ENCODE measurements around the gene APLF. TPM values are rescaled to one million over a fixed set of nuclear protein-coding genes. Genes with fewer than 3 reads are reported as not detected.

Gene APLF
- total and polyA plus RNA-seq, 2 experiments from 2014 or later, result 1.5 to 5.0 TPM

- Histone ChIP-seq H4K20me1 (ENCODE audit: insufficient read depth, poor library complexity, severe bottlenecking) (no peaks in the 10 kb centered on the region), H3K27ac (no peak overlapping the region), H3K4me3 (no peak overlapping the region), H2AFZ (no peak overlapping the region), H3K9me2 (replicated peaks; ENCODE audit: insufficient read depth) (no peaks in the 10 kb centered on the region), H3K79me2 (no peaks in the 10 kb centered on the region), H3K9me3 (ENCODE audit: low read depth) (no peaks in the 10 kb centered on the region), H3K36me3 (replicated peaks; ENCODE audit: insufficient read depth, low read depth) (no peaks in the 10 kb centered on the region), H3K4me2 (no peak overlapping the region), H3K4me1 (ENCODE audit: insufficient read depth) (no peaks in the 10 kb centered on the region), H3K27me3 (no peaks in the 10 kb centered on the region)
- TF ChIP-seq EZH2phosphoT487 (IDR thresholded peaks at IDR 0.05; ENCODE audit: low read depth, severe bottlenecking, unreplicated experiment) (no peak), CTCF (IDR thresholded peaks at IDR 0.05; ENCODE audit: poor library complexity) (no peak), EZH2 (IDR thresholded peaks at IDR 0.05; ENCODE audit: borderline replicate concordance) (no peak)
- no peak for DNase-seq (ENCODE audit: low spot score)
Observed at GRCh38 chr2:68607837-68608236, 140.5 kb downstream of the APLF start.

GRCh38 chr2:68612765-68613519 is 145.6 kb downstream of the APLF start:
- Histone ChIP-seq H3K36me3 (replicated peaks; ENCODE audit: insufficient read depth, low read depth) (no peaks in the 10 kb centered on the region), H3K4me2 (no peak overlapping the region), H3K79me2 (no peaks in the 10 kb centered on the region), H3K27me3 (no peaks in the 10 kb centered on the region), H4K20me1 (ENCODE audit: insufficient read depth, poor library complexity, severe bottlenecking) (no peaks in the 10 kb centered on the region), H3K27ac (no peak overlapping the region), H2AFZ (no peak overlapping the region), H3K9me3 (ENCODE audit: low read depth) (no peaks in the 10 kb centered on the region), H3K9me2 (replicated peaks; ENCODE audit: insufficient read depth) (no peaks in the 10 kb centered on the region), H3K4me1 (ENCODE audit: insufficient read depth) (no peaks in the 10 kb centered on the region), H3K4me3 (no peak overlapping the region)
- WGBS (ENCODE audit: low lambda C conversion rate, missing lambda C conversion rate), result 94% methylated on average over 5 of the region's 5 CpGs
- DNase-seq (ENCODE audit: low spot score), result no peak
- TF ChIP-seq CTCF (IDR thresholded peaks at IDR 0.05; ENCODE audit: poor library complexity) (no peak), EZH2 (IDR thresholded peaks at IDR 0.05; ENCODE audit: borderline replicate concordance) (no peak), EZH2phosphoT487 (IDR thresholded peaks at IDR 0.05; ENCODE audit: low read depth, severe bottlenecking, unreplicated experiment) (no peak)

DNA sequence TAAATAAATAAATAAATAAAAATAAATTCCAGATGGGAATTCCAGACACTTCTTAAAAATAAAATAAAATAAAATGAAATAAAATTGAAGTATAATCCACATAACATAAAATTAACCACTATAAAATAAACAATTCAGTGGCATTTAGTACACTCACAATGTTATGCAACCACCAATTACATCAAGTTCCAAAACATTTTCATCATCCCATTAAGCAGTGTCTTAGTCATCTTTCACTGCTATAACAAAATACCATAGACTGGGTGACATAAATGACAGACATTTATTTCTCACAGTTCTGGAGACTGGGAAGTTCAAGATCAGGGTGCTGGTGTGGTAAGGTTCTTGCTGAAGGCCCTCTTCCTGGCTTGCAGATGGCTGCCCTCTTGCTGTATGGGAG is 153.4 kb downstream of the APLF start:
- Histone ChIP-seq H2AFZ (no peak overlapping the region), H3K4me2 (no peak overlapping the region), H4K20me1 (ENCODE audit: insufficient read depth, poor library complexity, severe bottlenecking) (no peaks in the 10 kb centered on the region), H3K9me2 (replicated peaks; ENCODE audit: insufficient read depth) (no peaks in the 10 kb centered on the region), H3K27ac (no peak overlapping the region), H3K9me3 (ENCODE audit: low read depth) (no peaks in the 10 kb centered on the region), H3K4me1 (ENCODE audit: insufficient read depth) (no peaks in the 10 kb centered on the region), H3K4me3 (no peak overlapping the region), H3K27me3 (no peaks in the 10 kb centered on the region), H3K36me3 (replicated peaks; ENCODE audit: insufficient read depth, low read depth) (no peaks in the 10 kb centered on the region), H3K79me2 (no peaks in the 10 kb centered on the region)
- no peak for DNase-seq (ENCODE audit: low spot score)
- no peak for TF ChIP-seq EZH2 (IDR thresholded peaks at IDR 0.05; ENCODE audit: borderline replicate concordance)
- TF ChIP-seq CTCF (IDR thresholded peaks at IDR 0.05; ENCODE audit: poor library complexity), result no peak
- no peak for TF ChIP-seq EZH2phosphoT487 (IDR thresholded peaks at IDR 0.05; ENCODE audit: low read depth, severe bottlenecking, unreplicated experiment)
